ENCODE data around the gene NRTN.

The NRTN gene

GRCh38 chr19:5857203-5858081, 52.6 kb downstream of the NRTN start:
- H3K36me3 ChIP-seq (ENCODE audit: control insufficient read depth, low read length): no peaks in the 10 kb centered on the region
- TF ChIP-seq CTCF (IDR thresholded peaks at IDR 0.05; ENCODE audit: low read depth, low read length, poor library complexity, severe bottlenecking): no peak
- no peak for TF ChIP-seq EZH2phosphoT487 (IDR thresholded peaks at IDR 0.05; ENCODE audit: borderline replicate concordance, low read length)
- H3K4me1 ChIP-seq (ENCODE audit: control insufficient read depth, low read length): no peaks in the 10 kb centered on the region
- H4K20me1 ChIP-seq (ENCODE audit: control insufficient read depth, insufficient read depth, low read depth, low read length): no peaks in the 10 kb centered on the region
- no peaks in the 10 kb centered on the region for H3K9me3 ChIP-seq (ENCODE audit: control insufficient read depth, insufficient read depth, low read length)
- H3K4me2 ChIP-seq (ENCODE audit: low read length): no peak overlapping the region
- no peaks in the 10 kb centered on the region for H3F3A ChIP-seq (ENCODE audit: control insufficient read depth, insufficient read depth)
- H3K9me2 ChIP-seq (replicated peaks; ENCODE audit: control insufficient read depth, low read length): no peaks in the 10 kb centered on the region
- H3K4me3 ChIP-seq (ENCODE audit: low read length): no peak overlapping the region
- H3K27ac ChIP-seq (ENCODE audit: low read depth, low read length): no peak overlapping the region
- H3K27me3 ChIP-seq (ENCODE audit: control insufficient read depth, low read length): peaks cover 5% of the 10 kb centered on the region; the same call in 1 of the 2 replicates
- H3K79me2 ChIP-seq (ENCODE audit: control insufficient read depth, low read length): no peaks in the 10 kb centered on the region

GRCh38 chr19:5863030-5863665, 58.3 kb downstream of the NRTN start:
- Histone ChIP-seq H3K27me3 (ENCODE audit: control insufficient read depth, low read length) (no peaks in the 10 kb centered on the region), H3K4me2 (ENCODE audit: low read length) (no peak overlapping the region), H3K4me1 (ENCODE audit: control insufficient read depth, low read length) (no peaks in the 10 kb centered on the region), H3K9me3 (ENCODE audit: control insufficient read depth, insufficient read depth, low read length) (no peaks in the 10 kb centered on the region), H3F3A (ENCODE audit: control insufficient read depth, insufficient read depth) (no peaks in the 10 kb centered on the region), H3K79me2 (ENCODE audit: control insufficient read depth, low read length) (no peaks in the 10 kb centered on the region), H3K36me3 (ENCODE audit: control insufficient read depth, low read length) (no peaks in the 10 kb centered on the region), H3K9me2 (replicated peaks; ENCODE audit: control insufficient read depth, low read length) (no peaks in the 10 kb centered on the region), H3K27ac (ENCODE audit: low read depth, low read length) (no peak overlapping the region), H3K4me3 (ENCODE audit: low read length) (no peak overlapping the region), H4K20me1 (ENCODE audit: control insufficient read depth, insufficient read depth, low read depth, low read length) (no peaks in the 10 kb centered on the region)
- TF ChIP-seq EZH2phosphoT487 (IDR thresholded peaks at IDR 0.05; ENCODE audit: borderline replicate concordance, low read length) (no peak), CTCF (IDR thresholded peaks at IDR 0.05; ENCODE audit: low read depth, low read length, poor library complexity, severe bottlenecking) (no peak)

- no peaks in the 10 kb centered on the region for H3K79me2 ChIP-seq (ENCODE audit: control insufficient read depth, low read length)
- H3K9me3 ChIP-seq (ENCODE audit: control insufficient read depth, insufficient read depth, low read length): no peaks in the 10 kb centered on the region
- no peak overlapping the region for H3K4me2 ChIP-seq (ENCODE audit: low read length)
- TF ChIP-seq EZH2phosphoT487 (IDR thresholded peaks at IDR 0.05; ENCODE audit: borderline replicate concordance, low read length): no peak
- H4K20me1 ChIP-seq (ENCODE audit: control insufficient read depth, insufficient read depth, low read depth, low read length): no peaks in the 10 kb centered on the region
- H3K36me3 ChIP-seq (ENCODE audit: control insufficient read depth, low read length): no peaks in the 10 kb centered on the region
- no peaks in the 10 kb centered on the region for H3K4me1 ChIP-seq (ENCODE audit: control insufficient read depth, low read length)
- H3K27me3 ChIP-seq (ENCODE audit: control insufficient read depth, low read length): no peaks in the 10 kb centered on the region
- no peak overlapping the region for H3K27ac ChIP-seq (ENCODE audit: low read depth, low read length)
- no peak overlapping the region for H3K4me3 ChIP-seq (ENCODE audit: low read length)
- H3K9me2 ChIP-seq (replicated peaks; ENCODE audit: control insufficient read depth, low read length): no peaks in the 10 kb centered on the region
- H3F3A ChIP-seq (ENCODE audit: control insufficient read depth, insufficient read depth): no peaks in the 10 kb centered on the region
Measured at GRCh38 chr19:5864013-5864720, 59.3 kb downstream of the NRTN start.

Data from DOHH2 (cell line).